A549 treated with GW870086 at 1 μM for 4 hours (cell line): ENCODE data around the gene NEK5. TPM values are rescaled to one million over a fixed set of nuclear protein-coding genes. Genes with fewer than 3 reads are reported as not detected.

Source experiments
- total RNA-seq: library from RNA; stranded (reverse); fragments of 200-300 nt; extraction: Qiagen RNA extraction; gene quantifications from 5 replicates; pipeline ENCODE4 v1.2.3, GENCODE V29; 2022; ENCODE audit warnings: low read depth

The NEK5 gene
- 0.07 to 0.16 TPM (median 0.09 TPM) in 5 replicates for total RNA-seq

DNA sequence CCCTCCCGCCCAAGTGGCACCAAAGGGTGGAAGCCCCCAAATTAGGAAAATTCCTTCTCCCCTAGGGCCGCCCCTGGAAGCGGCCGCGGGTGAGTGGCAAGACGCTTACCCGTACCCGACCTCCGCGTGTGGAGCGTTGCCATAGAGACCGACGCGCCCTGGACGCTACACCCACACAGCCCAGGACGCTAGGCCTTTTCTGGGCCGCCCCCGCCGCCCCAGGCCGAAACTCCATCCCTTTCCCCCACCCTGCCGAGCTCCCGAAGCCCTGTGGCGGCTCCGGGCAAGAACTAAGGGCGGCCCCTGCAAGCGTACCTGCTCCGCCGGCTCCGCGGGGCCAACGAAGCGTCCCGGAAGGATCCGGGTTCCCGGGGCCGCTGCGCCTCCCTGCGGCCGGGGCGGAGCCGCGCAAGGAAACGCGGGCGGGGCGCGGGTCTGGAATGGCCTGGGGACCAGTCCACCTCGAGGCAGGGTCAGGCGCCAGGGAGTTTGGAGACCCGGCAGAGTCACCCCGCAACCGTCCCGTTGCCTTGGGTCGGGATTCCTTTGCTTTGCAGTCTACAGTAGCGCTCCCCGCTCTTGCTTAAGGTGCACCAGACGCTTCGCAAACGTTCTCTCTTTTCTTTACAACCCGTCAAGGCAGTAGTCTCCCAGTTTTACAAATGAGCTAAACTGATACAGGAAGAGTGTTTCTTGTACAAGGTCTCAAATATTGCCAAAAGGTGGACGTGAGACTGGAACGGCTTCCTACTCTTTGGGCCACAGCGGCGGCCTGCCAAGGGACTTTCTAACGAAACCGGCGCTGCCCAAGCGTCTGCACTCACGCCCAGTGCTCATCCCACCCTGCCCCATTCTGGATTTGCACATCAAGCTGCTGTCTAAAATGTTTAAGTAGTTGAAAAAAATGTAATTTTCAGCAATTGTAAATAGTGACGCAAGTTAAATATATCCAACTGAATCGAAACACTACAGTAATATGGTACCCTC lies at the start of gene NEK5:
Gene NEK5 (minus strand): TSS at position 360 of the 987 bp plus-strand sequence. CDS start 1,591 bp downstream, outside the sequence.

DNA sequence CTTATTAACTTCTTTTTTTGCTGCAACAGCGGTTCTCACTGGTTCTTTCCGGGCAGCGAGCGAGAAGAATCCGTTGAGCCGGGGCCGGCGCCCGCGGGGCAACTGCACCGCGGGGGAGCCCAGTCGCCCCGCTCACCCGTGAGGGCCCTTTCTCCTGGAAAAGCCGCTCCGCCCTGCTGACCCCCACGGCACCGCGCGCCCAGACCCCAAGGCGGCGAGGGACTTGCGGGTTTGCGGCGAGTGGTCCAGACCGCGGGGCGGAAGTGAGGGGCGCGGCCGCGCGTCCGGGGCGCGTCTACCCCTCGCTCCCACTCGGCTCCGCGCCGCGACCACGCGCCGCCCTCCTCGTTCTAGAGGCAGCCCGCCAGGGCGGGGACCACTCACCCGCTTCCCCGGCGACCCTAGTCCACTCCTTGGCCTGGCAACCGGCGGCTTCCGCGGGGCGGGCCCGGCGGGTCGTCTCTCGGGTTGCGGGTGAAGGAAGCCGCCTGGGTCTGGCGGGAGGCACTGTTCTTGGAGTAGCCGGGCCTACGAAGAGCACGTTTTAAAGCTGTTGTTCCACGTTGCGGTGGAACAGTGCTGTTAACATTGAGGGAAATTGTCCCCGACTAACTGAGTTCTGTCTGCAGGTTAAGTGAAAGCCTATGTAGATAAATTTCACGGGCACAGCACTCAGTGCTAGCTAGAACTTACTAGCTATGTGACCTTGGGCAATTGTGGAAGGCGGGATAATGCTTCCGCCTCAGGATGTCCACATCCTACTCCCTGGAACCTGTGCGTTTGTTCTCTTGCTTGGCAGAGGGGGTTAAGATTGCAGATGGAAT lies 30.5 kb upstream of the NEK5 start, which contains the start of gene NEK3:
Gene NEK3 (minus strand): TSS at position 439 of the 824 bp plus-strand sequence. CDS start 3,406 bp downstream, outside the sequence.

GRCh38 chr13:52024481-52024880 lies 104.4 kb downstream of the NEK5 start, which contains the start of gene UTP14C:
Gene UTP14C, plus strand, starts transcription at chr13:52024691. Its CDS starts 4,114 bp downstream, at chr13:52028805.

GRCh38 chr13:52011632-52012511 lies 117.0 kb downstream of the NEK5 start, which contains the start of gene ALG11:
Gene ALG11, plus strand, starts transcription at chr13:52012398. Its CDS starts 21 bp downstream, at chr13:52012419.

GRCh38 chr13:52010890-52011631 lies 117.8 kb downstream of the NEK5 start, which contains the start of gene ATP7B:
Gene ATP7B, minus strand, starts transcription at chr13:52011450. Its CDS starts 113 bp downstream, at chr13:52011337.

Other genes starting within 250 kb of the NEK5 start
- gene ATP7B, start 117.6 kb downstream of the NEK5 start, total RNA-seq: 1.9 to 3.1 TPM (median 2.7 TPM) in 5 replicates
- gene ALG11, start 116.7 kb downstream of the NEK5 start, total RNA-seq: 5.7 to 10.2 TPM (median 8.2 TPM) in 5 replicates
- gene UTP14C, start 104.4 kb downstream of the NEK5 start, total RNA-seq: 5.5 to 7.8 TPM (median 6.8 TPM) in 5 replicates
- gene NEK3, start 30.5 kb upstream of the NEK5 start, total RNA-seq: 6.7 to 9.5 TPM (median 8.3 TPM) in 5 replicates